Type B pancreatic cell (in vitro differentiated cells): ENCODE measurements around the gene MALRD1. TPM values are rescaled to one million over a fixed set of nuclear protein-coding genes. Genes with fewer than 3 reads are reported as not detected.

ENCODE experiments used
- DNase-seq: peaks from one replicate; pipeline ENCODE4 v3.0.0; 2021; ENCODE audit warnings: mixed read lengths; ENCODE audit not compliant: unreplicated experiment; ENCODE audit errors: extremely low spot score
- H3K27ac Mint-ChIP-seq: 2 replicates; pipeline ENCODE4 v1.8.0; 2021; ENCODE audit warnings: mild to moderate bottlenecking, mixed read lengths
- H3K27me3 Mint-ChIP-seq: 2 replicates; pipeline ENCODE4 v1.8.0; 2021; ENCODE audit warnings: mixed read lengths
- H3K36me3 Mint-ChIP-seq: 2 replicates; pipeline ENCODE4 v1.8.0; 2021; ENCODE audit warnings: mixed read lengths
- H3K4me1 Mint-ChIP-seq: one replicate; pipeline ENCODE4 v1.8.0; 2021; ENCODE audit warnings: mixed read lengths; ENCODE audit not compliant: unreplicated experiment
- H3K4me3 Mint-ChIP-seq: 2 replicates; pipeline ENCODE4 v1.8.0; 2021; ENCODE audit warnings: mild to moderate bottlenecking, mixed read lengths
- H3K9me3 Mint-ChIP-seq: 2 replicates; pipeline ENCODE4 v1.8.0; 2021; ENCODE audit warnings: mixed read lengths
- CTCF ChIP-seq: fragments of 200-600 bp; sonication (generic); conservative IDR thresholded peaks from 2 replicates; pipeline ENCODE4 v1.5.0; 2021; ENCODE audit warnings: antibody characterized with exemption, mild to moderate bottlenecking
- total RNA-seq: library from RNA; stranded (reverse); gene quantifications from 2 replicates; pipeline ENCODE4 v1.2.1, GENCODE V29; 2021; ENCODE audit warnings: low replicate concordance

Gene MALRD1
- total RNA-seq, 1 donor from 2014 or later = 1.4 TPM

- Mint-ChIP-seq H3K4me1 (no peaks in the 10 kb centered on the region), H3K27ac (no peak overlapping the region), H3K4me3 (no peak overlapping the region), H3K36me3 (peaks cover 5% of the 10 kb centered on the region), H3K27me3 (no peaks in the 10 kb centered on the region), H3K9me3 (peaks cover 9% of the 10 kb centered on the region)
- TF ChIP-seq CTCF = no peak
- no peak for DNase-seq
Measured at GRCh38 chr10:19706904-19707303, 658.3 kb downstream of the MALRD1 start.

GRCh38 chr10:19707376-19707775 lies 658.8 kb downstream of the MALRD1 start:
- Mint-ChIP-seq H3K9me3 (peaks cover 11% of the 10 kb centered on the region), H3K4me3 (no peak overlapping the region), H3K27me3 (no peaks in the 10 kb centered on the region), H3K4me1 (no peaks in the 10 kb centered on the region), H3K27ac (no peak overlapping the region), H3K36me3 (peaks cover 6% of the 10 kb centered on the region)
- TF ChIP-seq CTCF = no peak
- no peak for DNase-seq

DNA sequence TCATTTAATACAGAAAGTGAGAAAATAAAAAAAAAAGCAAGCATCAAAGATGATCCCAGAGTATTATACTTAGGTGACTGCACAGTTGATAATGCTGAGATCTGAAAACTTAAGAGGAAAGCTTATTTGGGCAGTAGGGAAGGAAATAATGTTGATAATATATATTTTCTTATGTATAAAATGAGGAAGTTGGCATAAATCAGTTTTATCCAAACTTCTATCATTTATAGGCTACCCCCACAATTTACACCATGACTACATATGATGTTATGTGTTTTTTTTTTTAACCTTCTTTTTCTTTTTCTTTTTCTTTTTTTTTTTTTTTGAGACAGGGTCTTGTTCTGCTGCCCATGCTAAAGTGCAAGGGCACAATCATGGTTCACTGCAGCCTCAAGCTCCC lies 659.4 kb downstream of the MALRD1 start:
- no peak for TF ChIP-seq CTCF
- H3K9me3 Mint-ChIP-seq = peaks cover 11% of the 10 kb centered on the region
- peaks cover 6% of the 10 kb centered on the region for H3K36me3 Mint-ChIP-seq
- no peak for DNase-seq
- H3K4me1 Mint-ChIP-seq = no peaks in the 10 kb centered on the region
- no peaks in the 10 kb centered on the region for H3K27me3 Mint-ChIP-seq
- H3K27ac Mint-ChIP-seq = no peak overlapping the region
- H3K4me3 Mint-ChIP-seq = no peak overlapping the region

DNA sequence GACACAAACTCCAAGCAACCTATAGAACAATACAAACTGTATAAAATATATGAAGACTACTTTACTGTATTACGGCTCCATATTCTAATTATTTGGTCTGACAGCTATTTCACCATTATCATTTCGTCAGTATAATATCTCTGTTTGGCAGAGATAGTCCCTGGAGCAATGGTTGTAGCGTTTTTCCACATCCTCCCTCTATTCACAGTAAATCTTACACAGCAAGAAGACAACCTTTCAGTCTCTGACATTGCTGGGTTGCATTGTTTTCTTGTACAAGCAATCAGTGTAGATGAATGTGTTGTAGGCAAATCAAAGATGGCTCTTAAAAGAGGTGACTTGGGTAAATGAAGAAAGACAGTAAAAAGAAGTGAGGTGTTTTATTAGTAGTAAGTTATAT lies 662.0 kb downstream of the MALRD1 start:
- Mint-ChIP-seq H3K27me3 (no peaks in the 10 kb centered on the region), H3K4me3 (no peak overlapping the region), H3K27ac (no peak overlapping the region), H3K36me3 (peaks cover 11% of the 10 kb centered on the region), H3K4me1 (no peaks in the 10 kb centered on the region), H3K9me3 (peaks cover 11% of the 10 kb centered on the region)
- no peak for DNase-seq
- no peak for TF ChIP-seq CTCF

- Mint-ChIP-seq H3K4me1 (no peaks in the 10 kb centered on the region), H3K36me3 (peaks cover 11% of the 10 kb centered on the region), H3K4me3 (no peak overlapping the region), H3K27ac (no peak overlapping the region), H3K9me3 (peaks cover 11% of the 10 kb centered on the region), H3K27me3 (no peaks in the 10 kb centered on the region)
- no peak for DNase-seq
- no peak for TF ChIP-seq CTCF
Measured at GRCh38 chr10:19713159-19713558, 664.6 kb downstream of the MALRD1 start.

DNA sequence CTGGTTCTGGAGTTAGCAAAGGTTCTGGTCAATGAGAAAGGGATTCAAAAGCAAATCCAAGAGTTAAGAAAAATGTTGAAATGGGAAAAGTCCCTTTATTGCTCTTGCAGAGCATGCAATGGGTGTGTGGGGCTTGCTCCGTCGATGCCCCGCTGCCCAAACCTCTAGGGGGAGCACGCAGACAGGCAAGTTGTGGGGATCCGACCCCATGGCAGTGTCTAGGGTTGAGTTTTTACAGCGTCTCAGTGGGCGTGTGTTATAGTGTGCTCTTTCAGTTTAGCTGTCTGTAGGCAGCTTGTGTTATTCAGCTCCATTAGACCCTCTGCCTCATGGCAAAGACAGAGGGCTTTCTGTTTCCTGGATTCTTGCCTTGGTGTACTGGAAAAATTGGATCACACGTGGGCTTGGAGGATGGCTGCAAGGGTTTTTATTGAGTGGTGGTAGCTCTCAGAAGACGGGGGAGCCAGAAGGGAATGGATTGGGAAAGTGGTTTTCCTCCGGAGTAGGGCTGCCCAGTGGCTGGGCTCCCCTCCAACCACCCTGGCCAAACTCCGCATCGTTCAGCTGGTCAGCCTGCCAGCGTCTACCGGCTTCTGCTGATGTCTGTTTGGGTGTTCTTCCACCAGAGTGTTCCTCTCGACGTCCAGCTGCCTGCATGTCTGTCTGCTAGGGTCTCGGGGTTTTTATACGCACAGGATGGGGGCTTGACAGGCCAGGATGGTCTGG lies 665.4 kb downstream of the MALRD1 start:
- Mint-ChIP-seq H3K4me1 (no peaks in the 10 kb centered on the region), H3K36me3 (peaks cover 11% of the 10 kb centered on the region), H3K9me3 (peaks cover 11% of the 10 kb centered on the region), H3K27ac (no peak overlapping the region), H3K4me3 (no peak overlapping the region), H3K27me3 (no peaks in the 10 kb centered on the region)
- DNase-seq = no peak
- no peak for TF ChIP-seq CTCF
